GM12875 (cell line): ENCODE data around the gene JAK1.

Experiments used
- H3K4me3 ChIP-seq: one replicate; pipeline ENCODE4 v1.5.1; 2011; ENCODE audit warnings: low read depth, low read length, control low read depth
- CTCF ChIP-seq: IDR thresholded peaks from 2 replicates; pipeline ENCODE4 v1.5.1; 2011; ENCODE audit warnings: low read depth, mild to moderate bottlenecking, control low read depth, inconsistent platforms, low read length, moderate library complexity, borderline replicate concordance; ENCODE audit not compliant: insufficient read depth

The JAK1 gene

GRCh38 chr1:64946916-64947315, 19.4 kb downstream of the JAK1 start:
- no peak overlapping the region for H3K4me3 ChIP-seq
- no peak for TF ChIP-seq CTCF

GRCh38 chr1:64944913-64945312, 21.4 kb downstream of the JAK1 start:
- TF ChIP-seq CTCF, result no peak
- H3K4me3 ChIP-seq, result no peak overlapping the region

- TF ChIP-seq CTCF, result no peak
- no peak overlapping the region for H3K4me3 ChIP-seq
Observed at GRCh38 chr1:64942675-64943074, 23.7 kb downstream of the JAK1 start.

GRCh38 chr1:64942118-64942517, 24.2 kb downstream of the JAK1 start:
- H3K4me3 ChIP-seq, result no peak overlapping the region
- TF ChIP-seq CTCF, result no peak

GRCh38 chr1:64941461-64942117, 24.8 kb downstream of the JAK1 start:
- no peak overlapping the region for H3K4me3 ChIP-seq
- no peak for TF ChIP-seq CTCF

GRCh38 chr1:64940025-64940424, 26.3 kb downstream of the JAK1 start:
- no peak for TF ChIP-seq CTCF
- H3K4me3 ChIP-seq, result no peak overlapping the region

- no peak for TF ChIP-seq CTCF
- no peak overlapping the region for H3K4me3 ChIP-seq
Observed at GRCh38 chr1:64938991-64939390, 27.4 kb downstream of the JAK1 start.
